Testis (tissue), 2 donors: ENCODE data around the gene ACY1.

Experiments used
- CTCF ChIP-seq, 3 experiments: fragments of 450-650 bp in 2 of 3; fragments of 200-600 bp in 1 of 3; sonication (generic) in 1 of 3; IDR thresholded peaks; one replicate each; pipeline ENCODE4 v1.5.1; 2016 to 2019; ENCODE audit warnings: antibody characterized with exemption in 3 of 3, mild to moderate bottlenecking in 2 of 3, moderate library complexity in 1 of 3
- POLR2A ChIP-seq: fragments of 450-650 bp; IDR thresholded peaks from one replicate; pipeline ENCODE4 v1.6.1; 2017; ENCODE audit warnings: antibody characterized with exemption, mild to moderate bottlenecking, moderate library complexity

DNA sequence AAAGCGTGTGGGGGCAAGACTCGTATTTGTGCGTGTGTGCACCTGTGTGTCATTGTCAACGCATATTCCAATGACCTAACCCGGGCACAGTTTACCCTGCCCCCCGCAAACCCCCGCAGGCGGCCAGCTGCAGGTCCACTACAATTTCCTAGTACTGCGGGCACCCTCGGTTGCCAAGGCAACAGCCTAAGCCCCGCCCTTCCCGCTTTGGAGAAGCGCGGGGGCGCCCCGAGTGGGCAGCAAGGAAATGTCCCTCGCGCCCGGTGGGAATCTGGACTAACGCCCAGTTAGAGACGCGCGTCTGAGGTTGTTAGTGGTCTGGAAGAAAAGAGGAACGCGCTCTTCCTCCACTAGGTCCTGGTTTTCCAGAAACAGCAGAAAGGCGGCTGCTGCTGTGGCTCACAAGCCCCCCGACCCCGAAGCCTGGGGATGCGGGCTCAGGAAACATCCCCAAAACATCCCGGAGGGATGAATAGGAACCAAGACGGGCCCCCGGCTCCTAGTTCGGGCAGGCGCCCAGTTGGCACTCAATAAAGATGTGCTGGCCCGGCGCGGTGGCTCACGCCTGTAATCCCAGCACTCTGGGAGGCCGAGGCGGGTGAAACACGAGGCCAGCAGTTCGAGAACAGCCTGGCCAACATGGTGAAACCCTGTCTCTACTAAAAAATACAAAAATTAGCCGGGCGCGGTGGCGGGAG is 7.3 kb upstream of the ACY1 start:
- TF ChIP-seq CTCF (IDR thresholded peaks at IDR 0.05) (no peak), POLR2A (no peak)
